ENCODE measurements around the gene CDKAL1. TPM values are rescaled to one million over a fixed set of nuclear protein-coding genes. Genes with fewer than 3 reads are reported as not detected.

The CDKAL1 gene
- total RNA-seq, 1 donor from 2014 or later: 34.3 TPM

- H3K4me1 Mint-ChIP-seq (ENCODE audit: low read depth): peaks cover 36% of the 10 kb centered on the region
- no peaks in the 10 kb centered on the region for H3K36me3 Mint-ChIP-seq (ENCODE audit: insufficient read depth)
- no peak overlapping the region for H3K4me3 Mint-ChIP-seq (ENCODE audit: low read depth)
- TF ChIP-seq CTCF (IDR thresholded peaks at IDR 0.05; ENCODE audit: unreplicated experiment): no peak
- H3K9me3 Mint-ChIP-seq (ENCODE audit: low read depth): no peaks in the 10 kb centered on the region
- no peak overlapping the region for H3K27ac Mint-ChIP-seq
- no peaks in the 10 kb centered on the region for H3K27me3 Mint-ChIP-seq
- no peak for DNase-seq (ENCODE audit: low spot score, unreplicated experiment)
Measured at GRCh38 chr6:20861481-20861880, 327.2 kb downstream of the CDKAL1 start.

DNA sequence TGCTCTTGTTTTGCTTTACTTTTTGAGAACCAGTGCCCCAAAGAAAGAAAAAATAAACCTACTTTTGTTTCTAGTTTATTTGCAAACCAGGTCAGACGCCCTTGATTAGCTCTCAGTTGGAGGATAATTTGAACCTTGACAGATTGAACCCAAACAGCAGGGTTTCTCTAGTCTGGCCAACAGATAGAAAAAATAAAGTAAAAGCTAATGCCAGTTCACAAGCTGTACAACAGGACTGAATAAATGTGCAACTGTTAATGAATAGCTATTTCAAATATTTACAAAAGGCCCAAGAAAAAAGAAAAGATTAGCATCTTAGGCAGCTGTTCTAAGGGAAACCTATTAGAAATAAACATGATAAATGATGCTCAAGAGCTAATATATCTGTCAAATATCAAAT, 331.8 kb downstream of the CDKAL1 start:
- no peak overlapping the region for H3K4me3 Mint-ChIP-seq (ENCODE audit: low read depth)
- no peaks in the 10 kb centered on the region for H3K9me3 Mint-ChIP-seq (ENCODE audit: low read depth)
- TF ChIP-seq CTCF (IDR thresholded peaks at IDR 0.05; ENCODE audit: unreplicated experiment): no peak
- no peaks in the 10 kb centered on the region for H3K36me3 Mint-ChIP-seq (ENCODE audit: insufficient read depth)
- peaks cover 53% of the 10 kb centered on the region for H3K4me1 Mint-ChIP-seq (ENCODE audit: low read depth)
- DNase-seq (ENCODE audit: low spot score, unreplicated experiment): no peak
- H3K27me3 Mint-ChIP-seq: no peaks in the 10 kb centered on the region
- H3K27ac Mint-ChIP-seq: peak overlapping the region; percentile 69

DNA sequence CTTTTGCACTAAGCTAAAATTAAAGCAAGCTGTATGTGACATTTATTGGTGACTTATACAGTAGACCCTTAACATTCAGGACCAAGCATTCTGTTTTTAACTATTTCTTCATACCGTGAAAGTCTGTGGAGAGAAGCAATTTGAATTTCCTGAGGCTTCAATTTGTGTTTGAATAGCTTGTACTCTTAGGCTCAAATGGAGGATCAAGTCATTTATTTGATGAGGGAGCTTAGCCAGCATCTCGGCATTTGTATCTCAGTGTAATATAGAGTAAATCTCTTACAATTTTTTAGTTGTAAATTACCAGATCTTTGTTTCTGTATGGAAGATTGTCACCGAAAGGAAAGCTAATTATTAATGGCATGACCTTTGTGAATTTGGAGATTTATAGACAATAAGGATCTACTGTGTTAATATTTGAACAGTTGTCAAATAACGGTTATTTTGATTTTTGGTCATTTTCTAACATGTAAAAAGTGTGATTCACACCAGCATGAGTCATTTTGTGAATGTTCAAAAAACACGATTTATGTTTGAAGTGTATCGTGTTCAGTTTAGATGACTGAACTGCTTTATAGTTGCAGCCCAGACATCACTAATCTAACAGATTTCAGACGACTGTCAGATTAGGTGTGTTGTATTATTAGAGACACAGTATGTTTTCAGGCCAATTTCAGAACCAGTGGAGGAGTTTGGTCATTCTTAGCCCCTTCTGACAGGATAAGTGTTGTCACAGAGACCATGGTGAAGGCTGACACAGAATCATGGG, 332.9 kb downstream of the CDKAL1 start:
- Mint-ChIP-seq H3K4me3 (ENCODE audit: low read depth) (no peak overlapping the region), H3K36me3 (ENCODE audit: insufficient read depth) (no peaks in the 10 kb centered on the region), H3K27ac (no peak overlapping the region), H3K9me3 (ENCODE audit: low read depth) (no peaks in the 10 kb centered on the region), H3K4me1 (ENCODE audit: low read depth) (peaks cover 50% of the 10 kb centered on the region), H3K27me3 (no peaks in the 10 kb centered on the region)
- no peak for DNase-seq (ENCODE audit: low spot score, unreplicated experiment)
- TF ChIP-seq CTCF (IDR thresholded peaks at IDR 0.05; ENCODE audit: unreplicated experiment): no peak

DNA sequence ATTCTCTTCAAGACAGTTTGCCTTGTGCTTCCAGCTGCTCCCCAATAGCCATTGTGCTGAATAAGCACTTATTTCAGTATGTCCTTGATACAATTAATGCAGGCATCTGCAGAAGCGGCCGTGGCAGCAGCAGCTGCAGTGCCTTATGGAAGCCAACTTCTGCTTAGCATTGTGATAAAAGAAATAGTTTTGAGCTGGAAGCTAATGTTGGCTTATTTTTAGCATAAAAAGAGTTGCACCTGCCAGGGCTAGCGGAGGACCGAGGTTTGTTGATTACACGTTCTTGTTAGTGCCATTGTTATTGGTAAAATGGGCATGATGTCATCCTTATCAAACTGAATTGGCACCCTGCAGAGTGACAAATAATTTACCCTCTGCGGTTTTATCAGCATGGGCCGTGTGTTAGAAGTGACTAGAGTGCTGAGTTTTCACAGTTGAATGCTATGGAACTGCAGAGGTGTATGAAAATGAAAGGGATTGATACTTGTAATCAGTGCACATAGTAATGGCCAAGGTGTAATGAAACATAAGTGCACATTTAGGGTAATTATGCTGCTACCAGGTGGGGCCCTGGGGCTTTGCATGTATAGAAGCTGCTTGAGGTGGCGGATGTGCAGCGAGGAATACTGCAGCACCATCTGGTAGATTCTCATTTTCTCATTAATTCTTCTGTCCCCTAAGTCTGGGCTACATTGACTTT, 334.3 kb downstream of the CDKAL1 start:
- no peaks in the 10 kb centered on the region for H3K9me3 Mint-ChIP-seq (ENCODE audit: low read depth)
- no peak for DNase-seq (ENCODE audit: low spot score, unreplicated experiment)
- H3K36me3 Mint-ChIP-seq (ENCODE audit: insufficient read depth): no peaks in the 10 kb centered on the region
- no peaks in the 10 kb centered on the region for H3K27me3 Mint-ChIP-seq
- H3K4me3 Mint-ChIP-seq (ENCODE audit: low read depth): no peak overlapping the region
- TF ChIP-seq CTCF (IDR thresholded peaks at IDR 0.05; ENCODE audit: unreplicated experiment): no peak
- peaks cover 60% of the 10 kb centered on the region for H3K4me1 Mint-ChIP-seq (ENCODE audit: low read depth)
- H3K27ac Mint-ChIP-seq: peak overlapping the region; percentile 54

DNA sequence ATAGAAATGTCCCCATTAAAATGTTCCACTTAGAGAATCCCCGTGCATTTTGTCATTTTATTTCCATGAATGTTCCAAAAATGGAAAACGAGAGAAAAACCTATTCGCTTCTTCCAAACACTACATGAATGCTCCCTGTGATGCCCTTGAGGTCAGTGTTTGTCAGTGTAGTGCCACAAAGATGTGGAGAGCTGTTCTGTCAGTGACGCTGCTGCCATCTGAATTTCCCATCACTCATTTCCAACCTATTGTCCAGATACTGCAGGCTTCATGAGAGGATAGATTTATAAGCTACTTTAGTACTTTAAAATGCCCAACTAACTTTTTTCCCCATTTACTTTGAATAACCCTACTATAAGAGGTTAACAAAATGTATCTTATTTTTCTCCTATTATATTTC, 335.8 kb downstream of the CDKAL1 start:
- Mint-ChIP-seq H3K27me3 (no peaks in the 10 kb centered on the region), H3K4me3 (ENCODE audit: low read depth) (no peak overlapping the region), H3K4me1 (ENCODE audit: low read depth) (peaks cover 62% of the 10 kb centered on the region), H3K27ac (no peak overlapping the region), H3K36me3 (ENCODE audit: insufficient read depth) (peaks cover 3% of the 10 kb centered on the region), H3K9me3 (ENCODE audit: low read depth) (peaks cover 4% of the 10 kb centered on the region)
- DNase-seq (ENCODE audit: low spot score, unreplicated experiment): no peak
- TF ChIP-seq CTCF (IDR thresholded peaks at IDR 0.05; ENCODE audit: unreplicated experiment): no peak

All from progenitor cell of endocrine pancreas (in vitro differentiated cells).